HCT116 (cell line): ENCODE data around the gene C17orf100. TPM values are rescaled to one million over a fixed set of nuclear protein-coding genes. Genes with fewer than 3 reads are reported as not detected.

ENCODE experiments used
- ATAC-seq: fragments of 200-7000 bp; cut with Tn5 transposase; 2 replicates; pipeline ENCODE4 v1.9.1; 2020; ENCODE audit warnings: mild to moderate bottlenecking, moderate library complexity
- BruUV-seq: library from RNA; stranded (reverse); fragments of 400-500 nt; replicated peaks from 2 replicates; lab custom pipeline; 2021; lab: Mats Ljungman, UMichigan
- CTCF ChIA-PET: fragments of 300-600 bp; sonication (Branson Sonifier 250); formaldehyde crosslinking; loops from one replicate; lab custom pipeline; 2021; ENCODE audit warnings: antibody characterized with exemption; lab: Charles Lee
- POLR2A ChIA-PET: fragments of 300-600, 350-600 bp; sonication (Branson Sonifier 250); formaldehyde crosslinking; loops from one replicate; lab custom pipeline; 2021; ENCODE audit warnings: antibody characterized with exemption; lab: Charles Lee
- RAD21 ChIA-PET, 2 experiments: fragments of 300-600 bp; sonication (Branson Sonifier 250); formaldehyde crosslinking; loops; one replicate each; lab custom pipeline; 2023; ENCODE audit warnings: low total read pairs in 2 of 2; ENCODE audit not compliant: uncharacterized antibody in 2 of 2, unreplicated experiment in 2 of 2, low non-redundant PET in 1 of 2; lab: Charles Lee
- DNase-seq: peaks from one replicate; pipeline ENCODE4 v3.0.0-alpha.2; 2010; ENCODE audit warnings: low read depth, low spot score
- H2AFZ ChIP-seq: fragments of 200-600 bp; shearing (Covaris generic), sonication (generic); 2 replicates; pipeline ENCODE4 v1.6.1; 2017; ENCODE audit warnings: low read depth, mixed run types, mixed read lengths, antibody characterized with exemption, low read length; ENCODE audit not compliant: poor library complexity, severe bottlenecking
- H3K27ac ChIP-seq: 2 replicates; pipeline ENCODE4 v1.5.1; 2012; ENCODE audit warnings: low read depth, low read length
- H3K27me3 ChIP-seq: fragments of 200-600 bp; sonication (generic); 2 replicates; pipeline ENCODE4 v1.6.1; 2016; ENCODE audit warnings: mixed run types, low read length, mixed read lengths; ENCODE audit not compliant: insufficient read depth
- H3K36me3 ChIP-seq, 2 experiments: fragments of 200-500 bp in 1 of 2; fragments of 200-600 bp in 1 of 2; sonication (Bioruptor generic) in 1 of 2; sonication (generic) in 1 of 2; 2 replicates each; pipeline versions ENCODE4 v1.5.1 to v1.6.1; 2014 to 2016; ENCODE audit warnings: low read length in 2 of 2, inconsistent platforms in 1 of 2, mixed read lengths in 1 of 2, mixed run types in 1 of 2; ENCODE audit not compliant: insufficient read depth in 2 of 2, control insufficient read depth in 1 of 2
- H3K4me1 ChIP-seq, 2 experiments: fragments of 200-600 bp in 1 of 2; sonication (generic) in 1 of 2; 2 replicates each; pipeline versions ENCODE4 v1.5.1 to v1.6.1; 2012 to 2017; ENCODE audit warnings: low read length in 2 of 2, inconsistent platforms in 1 of 2, mild to moderate bottlenecking in 1 of 2, mixed read lengths in 1 of 2, mixed run types in 1 of 2, moderate library complexity in 1 of 2; ENCODE audit not compliant: insufficient read depth in 2 of 2, control insufficient read depth in 1 of 2
- H3K4me2 ChIP-seq: fragments of 200-600 bp; sonication (generic); 2 replicates; pipeline ENCODE4 v1.6.1; 2017; ENCODE audit warnings: mixed run types, low read length, mixed read lengths
- H3K4me3 ChIP-seq, 2 experiments: fragments of 200-600 bp in 1 of 2; sonication (generic) in 1 of 2; replicated peaks in 1 of 2; 2 replicates each; pipeline ENCODE4 v1.5.1; 2011 to 2016; ENCODE audit warnings: low read length in 2 of 2, control low read depth in 1 of 2, low read depth in 1 of 2, mild to moderate bottlenecking in 1 of 2, mixed read lengths in 1 of 2, mixed run types in 1 of 2
- H3K79me2 ChIP-seq: fragments of 200-600 bp; sonication (generic); 2 replicates; pipeline ENCODE4 v1.6.1; 2017; ENCODE audit warnings: mild to moderate bottlenecking, mixed run types, low read length, moderate library complexity, mixed read lengths; ENCODE audit not compliant: insufficient read depth
- H3K9ac ChIP-seq: fragments of 200-600 bp; sonication (generic); 2 replicates; pipeline ENCODE4 v1.6.1; 2016; ENCODE audit warnings: low read length, mixed read lengths
- H3K9me2 ChIP-seq: fragments of 200-600 bp; sonication (generic), shearing (Covaris generic); 2 replicates; pipeline ENCODE4 v1.6.1; 2017; ENCODE audit warnings: mixed run types, mild to moderate bottlenecking, moderate library complexity; ENCODE audit not compliant: insufficient read depth
- H3K9me3 ChIP-seq, 2 experiments: fragments of 200-500 bp in 1 of 2; fragments of 200-600 bp in 1 of 2; sonication (Bioruptor generic) in 1 of 2; sonication (generic) in 1 of 2; 2 replicates each; pipeline ENCODE4 v1.6.1; 2014 to 2017; ENCODE audit warnings: low read length in 2 of 2, mixed read lengths in 2 of 2, inconsistent platforms in 1 of 2, low read depth in 1 of 2, mild to moderate bottlenecking in 1 of 2, mixed run types in 1 of 2, moderate library complexity in 1 of 2; ENCODE audit not compliant: control insufficient read depth in 1 of 2, insufficient read depth in 1 of 2
- H4K20me1 ChIP-seq: fragments of 200-600 bp; sonication (generic), shearing (Covaris generic); 2 replicates; pipeline ENCODE4 v1.6.1; 2017; ENCODE audit warnings: mixed run types, mild to moderate bottlenecking, moderate library complexity; ENCODE audit not compliant: insufficient read depth
- CBX3 ChIP-seq: IDR thresholded peaks from 2 replicates; pipeline ENCODE4 v1.6.1; 2012; ENCODE audit warnings: low read depth
- CEBPB ChIP-seq: IDR thresholded peaks from 2 replicates; pipeline ENCODE4 v1.6.1; 2012; ENCODE audit warnings: low read depth
- ELF1 ChIP-seq: IDR thresholded peaks from 2 replicates; pipeline ENCODE4 v1.6.1; 2012; ENCODE audit warnings: low read depth, borderline replicate concordance
- EZH2 ChIP-seq: fragments of 200-600 bp; sonication (generic); IDR thresholded peaks from 2 replicates; pipeline ENCODE4 v1.6.1; 2017; ENCODE audit warnings: antibody characterized with exemption, mixed run types
- EZH2phosphoT487 ChIP-seq: fragments of 200-600 bp; IDR thresholded peaks from 2 replicates; pipeline ENCODE4 v1.6.1; 2018; ENCODE audit warnings: antibody characterized with exemption, borderline replicate concordance
- POLR2A ChIP-seq: IDR thresholded peaks from 2 replicates; pipeline ENCODE4 v1.7.0; 2011; ENCODE audit warnings: borderline replicate concordance; ENCODE audit not compliant: insufficient read depth, insufficient read length; ENCODE audit errors: extremely low read depth
- POLR2AphosphoS5 ChIP-seq: IDR thresholded peaks from 2 replicates; pipeline ENCODE4 v1.6.1; 2011; ENCODE audit warnings: mild to moderate bottlenecking, low read depth, low read length, moderate library complexity
- RAD21 ChIP-seq: IDR thresholded peaks from 2 replicates; pipeline ENCODE4 v1.6.1; 2012; ENCODE audit warnings: low read depth, mild to moderate bottlenecking
- SIN3A ChIP-seq: IDR thresholded peaks from 2 replicates; pipeline ENCODE4 v1.6.1; 2012; ENCODE audit warnings: low read depth
- SRF ChIP-seq: IDR thresholded peaks from 2 replicates; pipeline ENCODE4 v1.6.1; 2012; ENCODE audit warnings: low read depth
- YY1 ChIP-seq: IDR thresholded peaks from 2 replicates; pipeline ENCODE4 v1.6.1; 2011; ENCODE audit warnings: low read length, low read depth, moderate library complexity, mild to moderate bottlenecking; ENCODE audit not compliant: insufficient replicate concordance; ENCODE audit errors: extremely low read depth
- ZNF274 ChIP-seq: fragments of 200-500 bp; sonication (Bioruptor generic); IDR thresholded peaks from 2 replicates; pipeline ENCODE4 v1.6.1; 2014; ENCODE audit warnings: mild to moderate bottlenecking, low read depth, low read length, inconsistent platforms
- intact Hi-C: fragments of 100-400 bp; cut with micrococcal nuclease; formaldehyde crosslinking; loops from 2 replicates; pipeline ENCODE4 v1.10.0; 2022
- total RNA-seq: library from RNA; stranded (reverse); gene quantifications from one replicate; pipeline ENCODE4 v1.2.1, GENCODE V29; 2021; ENCODE audit not compliant: unreplicated experiment
- TF ChIP-seq, protein P1 (sequence below): IDR thresholded peaks from 2 replicates; pipeline ENCODE4 v1.6.1; 2012
- TF ChIP-seq, protein P2 (sequence below): IDR thresholded peaks from 2 replicates; pipeline ENCODE4 v1.6.1; 2012

Gene C17orf100
- total RNA-seq, 1 experiment from 2014 or later: 0.76 TPM

DNA sequence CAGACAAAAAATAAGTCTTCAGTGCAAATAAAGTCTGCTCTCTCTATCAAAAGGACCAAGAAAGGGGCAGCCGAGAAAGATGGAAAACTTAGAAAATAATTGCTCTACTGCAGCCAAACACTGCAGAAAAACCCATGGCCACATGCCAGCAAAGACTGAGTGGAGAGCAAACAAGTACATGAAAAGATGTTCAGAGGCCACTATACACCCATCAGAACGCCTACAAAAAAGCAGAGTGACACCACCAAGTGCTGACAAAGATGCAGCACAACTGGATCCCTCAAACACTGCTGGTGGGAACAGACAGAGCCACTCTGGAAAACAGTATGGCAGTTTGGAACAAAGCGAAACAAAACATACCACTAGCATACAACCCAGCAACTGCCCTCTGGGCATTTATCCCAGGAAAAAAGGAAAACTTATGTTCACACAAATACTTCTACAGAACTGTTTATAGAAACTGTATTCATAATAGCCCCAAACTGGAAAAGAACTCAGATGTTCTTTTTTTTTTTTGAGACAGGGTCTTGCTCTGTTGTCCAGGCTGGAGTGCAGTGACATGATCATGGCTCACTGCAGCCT lies 47.7 kb upstream of the C17orf100 start:
- Histone ChIP-seq H3K4me2 (no peak overlapping the region), H3K9me2 (no peaks in the 10 kb centered on the region), H3K4me3 (no peak overlapping the region), H4K20me1 (no peaks in the 10 kb centered on the region), H3K36me3 (peaks cover 36 to 43% of the 10 kb centered on the region in 2 experiments), H3K4me1 (peaks cover 9 to 11% of the 10 kb centered on the region in 2 experiments), H3K27ac (no peak overlapping the region), H3K9me3 (no peaks in the 10 kb centered on the region)
- DNase-seq: no peak
- TF ChIP-seq, protein P1, sequence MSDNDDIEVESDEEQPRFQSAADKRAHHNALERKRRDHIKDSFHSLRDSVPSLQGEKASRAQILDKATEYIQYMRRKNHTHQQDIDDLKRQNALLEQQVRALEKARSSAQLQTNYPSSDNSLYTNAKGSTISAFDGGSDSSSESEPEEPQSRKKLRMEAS: no peak
- TF ChIP-seq YY1: no peak
- TF ChIP-seq CBX3: no peak
- no peak for TF ChIP-seq EZH2
- no peak for TF ChIP-seq RAD21
- TF ChIP-seq SRF: no peak
- TF ChIP-seq ELF1: no peak
- no peak for TF ChIP-seq SIN3A
- TF ChIP-seq POLR2A: no peak
- no peak for TF ChIP-seq ZNF274
- no peak for TF ChIP-seq POLR2AphosphoS5
- TF ChIP-seq EZH2phosphoT487: no peak
- TF ChIP-seq CEBPB: no peak
- TF ChIP-seq, protein P2, sequence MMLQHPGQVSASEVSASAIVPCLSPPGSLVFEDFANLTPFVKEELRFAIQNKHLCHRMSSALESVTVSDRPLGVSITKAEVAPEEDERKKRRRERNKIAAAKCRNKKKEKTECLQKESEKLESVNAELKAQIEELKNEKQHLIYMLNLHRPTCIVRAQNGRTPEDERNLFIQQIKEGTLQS: no peak
- TF ChIP-seq, all 23 proteins: peak for 0
- no peak overlapping the region for H2AFZ ChIP-seq
- no peak for ATAC-seq
- RAD21 ChIA-PET: no interaction called here
- H3K27me3 ChIP-seq: no peaks in the 10 kb centered on the region
- H3K9ac ChIP-seq: no peak overlapping the region
- POLR2A ChIA-PET: no interaction called here
- CTCF ChIA-PET: no interaction called here
- BruUV-seq: no TSS peak
- intact Hi-C loops: no loop called here
- no peaks in the 10 kb centered on the region; the same call in 1 of the 2 replicates for H3K79me2 ChIP-seq
